Activated CD4-positive, alpha-beta T cell treated with anti-CD3 and anti-CD28 coated beads for 36 hours (primary cell): Measurements from ENCODE around the gene RAD51B. TPM values are rescaled to one million over a fixed set of nuclear protein-coding genes. Genes with fewer than 3 reads are reported as not detected.

Experiments used
- ATAC-seq: fragments of 200-7000 bp; cut with Tn5 transposase; one replicate; pipeline ENCODE4 v1.10.0; 2021; ENCODE audit warnings: mild to moderate bottlenecking, moderate library complexity
- CTCF ChIA-PET: fragments of 350-600 bp; sonication (Branson Sonifier 250); formaldehyde crosslinking; loops from one replicate; lab custom pipeline; 2021; ENCODE audit warnings: antibody characterized with exemption; lab: Charles Lee
- POLR2A ChIA-PET: fragments of 350-600 bp; sonication (Branson Sonifier 250); formaldehyde crosslinking; loops from one replicate; lab custom pipeline; 2021; ENCODE audit warnings: antibody characterized with exemption, inconsistent platforms; lab: Charles Lee
- DNase-seq: peaks from one replicate; pipeline ENCODE4 v3.0.0-alpha.2; 2020
- H3K27ac Mint-ChIP-seq: one replicate; pipeline ENCODE4 v1.8.0; 2021; ENCODE audit warnings: mixed read lengths
- H3K27me3 Mint-ChIP-seq: one replicate; pipeline ENCODE4 v1.8.0; 2021; ENCODE audit warnings: mixed read lengths
- H3K36me3 Mint-ChIP-seq: one replicate; pipeline ENCODE4 v1.8.0; 2021; ENCODE audit warnings: low read depth, mixed read lengths
- H3K4me1 Mint-ChIP-seq: one replicate; pipeline ENCODE4 v1.8.0; 2021; ENCODE audit warnings: mixed read lengths
- H3K4me3 Mint-ChIP-seq: one replicate; pipeline ENCODE4 v1.8.0; 2021; ENCODE audit warnings: mild to moderate bottlenecking, moderate library complexity, mixed read lengths
- H3K9me3 Mint-ChIP-seq: one replicate; pipeline ENCODE4 v1.8.0; 2021; ENCODE audit warnings: low read depth, mixed read lengths
- intact Hi-C, 2 experiments: fragments of 100-400 bp; cut with DNase I in 1 of 2; cut with micrococcal nuclease in 1 of 2; formaldehyde crosslinking; loops; one replicate each; pipeline versions ENCODE4 v1.14.2 to v1.15.1; 2022 to 2024; cut with DNase I, micrococcal nuclease
- total RNA-seq, 2 experiments: library from RNA; stranded (reverse); gene quantifications; one replicate each; pipeline ENCODE4 v1.2.3, GENCODE V29; 2021

Gene RAD51B
- total RNA-seq, 2 experiments from 2014 or later = 26.4 to 39.9 TPM

DNA sequence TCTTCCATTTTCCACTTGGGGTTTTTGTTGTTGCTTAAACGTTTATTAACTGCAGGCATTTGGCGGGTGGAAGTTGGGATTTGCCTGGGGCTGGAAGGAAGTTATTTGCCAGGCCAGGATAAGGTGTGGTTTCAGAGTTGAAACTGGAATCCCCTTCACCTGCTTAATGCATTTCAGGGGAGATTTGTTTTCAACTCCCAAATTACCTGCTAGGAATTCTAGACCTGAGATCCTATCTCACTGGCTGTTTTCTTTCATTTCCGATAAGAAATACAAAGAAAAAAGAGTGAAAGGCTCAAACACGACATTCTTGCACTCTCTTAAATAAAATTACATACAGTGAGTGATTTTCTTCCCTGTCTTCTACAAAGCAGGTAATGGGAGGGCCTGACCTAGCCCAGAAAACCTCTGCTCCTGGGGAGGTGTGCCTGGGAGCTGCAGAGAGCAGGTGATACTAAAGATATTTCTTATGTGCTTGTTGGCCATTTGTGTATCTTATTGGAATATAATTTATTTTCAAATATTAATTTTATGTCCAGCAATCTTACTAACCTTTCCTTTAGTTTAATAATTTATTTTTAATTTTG, 695.1 kb downstream of the RAD51B start:
- intact Hi-C loops = no loop called here
- Mint-ChIP-seq H3K9me3 (no peaks in the 10 kb centered on the region), H3K27me3 (no peaks in the 10 kb centered on the region), H3K36me3 (no peaks in the 10 kb centered on the region), H3K27ac (no peak overlapping the region), H3K4me3 (no peak overlapping the region), H3K4me1 (peaks cover 26% of the 10 kb centered on the region)
- POLR2A ChIA-PET = interaction anchor here (0.6 kb wide), 1 partner anchor 355 kb away, joined by 6 read pairs; no protein-coding TSS in a partner anchor
- ATAC-seq = no peak
- CTCF ChIA-PET = no interaction called here
- DNase-seq = no peak

DNA sequence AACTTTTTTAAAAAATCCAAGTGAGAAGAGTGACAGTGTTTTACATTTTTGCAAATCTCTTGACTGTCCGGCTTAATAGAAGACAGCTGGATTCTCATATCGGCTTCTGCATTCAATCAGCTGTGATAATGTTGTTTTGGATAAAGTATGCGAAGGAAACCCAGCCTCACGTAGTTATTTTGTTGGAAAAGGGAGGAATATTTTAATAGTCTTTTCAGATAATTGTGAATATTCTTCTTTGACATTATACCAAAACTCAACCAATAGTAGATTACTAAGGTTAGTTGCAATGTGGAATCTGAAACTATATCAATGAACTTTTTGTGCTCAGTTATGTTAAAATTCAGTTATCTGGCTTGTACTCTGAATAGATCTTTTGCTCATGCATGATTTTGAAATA, 696.8 kb downstream of the RAD51B start:
- ATAC-seq (no peak), DNase-seq (no peak)
- Mint-ChIP-seq H3K4me1 (peaks cover 29% of the 10 kb centered on the region), H3K27ac (no peak overlapping the region), H3K27me3 (no peaks in the 10 kb centered on the region), H3K4me3 (no peak overlapping the region), H3K9me3 (no peaks in the 10 kb centered on the region), H3K36me3 (no peaks in the 10 kb centered on the region)
- CTCF ChIA-PET = no interaction called here
- POLR2A ChIA-PET = no interaction called here
- intact Hi-C loops = no loop called here

- Mint-ChIP-seq H3K27ac (no peak overlapping the region), H3K4me1 (peaks cover 21% of the 10 kb centered on the region), H3K9me3 (no peaks in the 10 kb centered on the region), H3K4me3 (no peak overlapping the region), H3K27me3 (no peaks in the 10 kb centered on the region), H3K36me3 (no peaks in the 10 kb centered on the region)
- POLR2A ChIA-PET = no interaction called here
- ATAC-seq (no peak), DNase-seq (no peak)
- intact Hi-C loops = no loop called here
- CTCF ChIA-PET = interaction anchor here (0.7 to 1.0 kb wide), 4 partner anchors 10 to 244 kb away, joined by 3 to 5 read pairs (median 4); no protein-coding TSS in a partner anchor
These were observed 698.6 kb downstream of the RAD51B start for GRCh38 chr14:68518166-68518565.

DNA sequence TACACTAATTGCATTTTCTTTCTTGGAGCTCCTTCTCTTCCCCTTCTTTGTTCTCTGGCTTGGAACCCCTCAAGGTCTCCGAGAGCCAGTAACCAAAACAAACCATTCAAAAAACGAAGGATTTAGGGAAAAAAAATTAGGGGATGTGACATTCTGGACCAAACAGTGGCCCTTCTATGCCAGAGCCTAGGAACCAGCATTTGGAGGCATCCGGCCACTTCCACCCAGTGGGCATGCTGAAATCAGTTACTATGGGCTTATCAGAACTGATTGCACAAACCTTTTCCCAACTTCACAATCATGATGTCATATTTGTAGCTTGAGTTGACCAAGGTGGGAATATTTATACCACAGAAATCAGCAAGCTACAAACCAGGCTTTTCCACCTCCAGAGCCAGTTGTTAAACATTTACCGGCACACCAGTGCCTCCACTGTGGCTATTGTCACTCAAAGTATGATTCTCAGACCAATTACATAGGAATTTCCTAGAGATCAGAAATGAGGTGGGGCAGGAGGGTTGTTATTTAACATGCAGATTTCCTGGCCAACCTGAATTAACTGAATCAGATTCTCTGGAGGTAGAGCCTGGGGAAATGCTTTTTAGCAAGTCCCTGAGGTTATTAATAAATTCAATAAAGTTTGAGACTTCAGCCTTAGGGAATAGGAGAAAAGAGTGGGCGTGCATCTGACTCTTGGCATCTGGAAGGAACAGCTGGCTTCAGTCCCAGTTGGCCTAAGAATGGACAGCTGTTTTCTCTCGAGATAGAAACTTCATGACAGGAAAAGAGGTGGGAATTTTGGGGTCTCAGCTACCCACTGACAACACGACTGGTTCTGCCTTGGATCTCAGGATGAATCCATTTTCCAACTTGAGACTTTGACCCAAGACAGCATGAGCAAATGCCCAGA, 699.4 kb downstream of the RAD51B start:
- Mint-ChIP-seq H3K36me3 (no peaks in the 10 kb centered on the region), H3K27me3 (no peaks in the 10 kb centered on the region), H3K9me3 (no peaks in the 10 kb centered on the region), H3K4me3 (no peak overlapping the region), H3K27ac (no peak overlapping the region), H3K4me1 (peaks cover 15% of the 10 kb centered on the region)
- ATAC-seq = no peak
- POLR2A ChIA-PET = no interaction called here
- CTCF ChIA-PET = interaction anchor here (0.7 to 1.0 kb wide), 4 partner anchors 35 to 574 kb away, joined by 3 to 4 read pairs (median 3); no protein-coding TSS in a partner anchor
- intact Hi-C loops = no loop called here
- DNase-seq = no peak

DNA sequence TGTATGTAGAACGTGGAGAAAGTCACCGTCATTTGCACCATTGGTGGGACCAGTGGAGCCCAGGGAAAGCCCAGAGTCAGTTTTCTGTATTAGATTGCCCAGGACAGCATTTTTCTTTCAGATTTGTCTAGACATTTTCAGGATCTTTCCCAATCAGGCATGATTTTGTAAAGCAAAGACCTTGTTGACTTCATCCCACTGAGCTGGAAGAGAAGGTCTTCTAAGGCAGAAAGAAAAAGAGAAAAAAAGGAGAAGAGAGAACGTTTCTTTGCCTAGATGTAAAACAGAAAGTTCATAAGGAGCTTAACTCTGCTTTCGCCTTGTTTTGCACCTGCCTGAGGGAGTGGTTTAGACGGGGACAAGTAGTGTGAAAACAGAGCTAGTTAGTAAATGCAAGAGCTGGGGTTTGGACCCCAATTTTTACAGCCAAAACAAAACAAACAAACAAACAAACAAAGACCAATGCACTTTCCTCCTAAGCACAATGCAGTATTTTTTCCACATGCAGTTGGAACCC, 700.1 kb downstream of the RAD51B start:
- Mint-ChIP-seq H3K4me3 (no peak overlapping the region), H3K27ac (no peak overlapping the region), H3K4me1 (peaks cover 14% of the 10 kb centered on the region), H3K27me3 (no peaks in the 10 kb centered on the region), H3K36me3 (no peaks in the 10 kb centered on the region), H3K9me3 (no peaks in the 10 kb centered on the region)
- intact Hi-C loops = no loop called here
- CTCF ChIA-PET = interaction anchor here (0.5 to 0.9 kb wide), 3 partner anchors 36 to 575 kb away, joined by 3 read pairs; no protein-coding TSS in a partner anchor
- ATAC-seq (no peak), DNase-seq (no peak)
- POLR2A ChIA-PET = no interaction called here

GRCh38 chr14:68520637-68521556, 701.3 kb downstream of the RAD51B start:
- peak; percentile 12 for ATAC-seq
- DNase-seq = no peak
- no peaks in the 10 kb centered on the region for H3K9me3 Mint-ChIP-seq
- intact Hi-C loops = no loop called here
- no peaks in the 10 kb centered on the region for H3K36me3 Mint-ChIP-seq
- CTCF ChIA-PET = interaction anchor here (0.8 kb wide), 1 partner anchor 10 kb away, joined by 3 read pairs; no protein-coding TSS in a partner anchor
- no peak overlapping the region for H3K27ac Mint-ChIP-seq
- POLR2A ChIA-PET = interaction anchor here (0.6 kb wide), 1 partner anchor 273 kb away, joined by 3 read pairs; no protein-coding TSS in a partner anchor
- peaks cover 14% of the 10 kb centered on the region for H3K4me1 Mint-ChIP-seq
- no peak overlapping the region for H3K4me3 Mint-ChIP-seq
- H3K27me3 Mint-ChIP-seq = no peaks in the 10 kb centered on the region

GRCh38 chr14:68521557-68521901, 702.0 kb downstream of the RAD51B start:
- Mint-ChIP-seq H3K9me3 (no peaks in the 10 kb centered on the region), H3K27me3 (no peaks in the 10 kb centered on the region), H3K27ac (no peak overlapping the region), H3K4me3 (no peak overlapping the region), H3K4me1 (peaks cover 14% of the 10 kb centered on the region), H3K36me3 (no peaks in the 10 kb centered on the region)
- intact Hi-C loops = no loop called here
- CTCF ChIA-PET = no interaction called here
- POLR2A ChIA-PET = interaction anchor here (0.6 kb wide), 1 partner anchor 274 kb away, joined by 3 read pairs; no protein-coding TSS in a partner anchor
- DNase-seq = no peak
- ATAC-seq = no peak

GRCh38 chr14:68521961-68522509, 702.5 kb downstream of the RAD51B start:
- no peak overlapping the region for H3K27ac Mint-ChIP-seq
- H3K27me3 Mint-ChIP-seq = no peaks in the 10 kb centered on the region
- H3K4me1 Mint-ChIP-seq = peaks cover 14% of the 10 kb centered on the region
- no peak for ATAC-seq
- no peaks in the 10 kb centered on the region for H3K9me3 Mint-ChIP-seq
- DNase-seq = no peak
- intact Hi-C loops = no loop called here
- ChIA-PET POLR2A (no interaction called here), CTCF (no interaction called here)
- no peak overlapping the region for H3K4me3 Mint-ChIP-seq
- H3K36me3 Mint-ChIP-seq = no peaks in the 10 kb centered on the region

GRCh38 chr14:68522510-68523325, 703.1 kb downstream of the RAD51B start:
- Mint-ChIP-seq H3K4me3 (no peak overlapping the region), H3K27ac (no peak overlapping the region)
- CTCF ChIA-PET = no interaction called here

DNA sequence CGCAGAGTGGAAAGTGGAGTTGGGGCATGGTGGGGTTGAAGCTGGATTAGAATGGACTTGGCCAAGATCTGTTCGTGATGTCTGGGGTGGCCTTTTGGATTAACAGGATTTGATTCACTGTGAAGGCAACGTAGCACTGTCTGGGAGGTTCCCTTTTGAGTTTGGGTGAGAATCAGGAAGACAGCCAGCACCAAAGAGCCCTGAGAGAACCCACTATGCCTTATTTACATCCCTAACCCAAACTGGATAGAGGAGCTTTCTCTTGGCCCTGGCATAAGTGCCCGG, 703.7 kb downstream of the RAD51B start:
- no peak for DNase-seq
- H3K27me3 Mint-ChIP-seq = no peaks in the 10 kb centered on the region
- no peaks in the 10 kb centered on the region for H3K36me3 Mint-ChIP-seq
- ATAC-seq = no peak
- ChIA-PET CTCF (interaction anchor here (1.0 kb wide), 1 partner anchor 259 kb away, joined by 3 read pairs; no protein-coding TSS in a partner anchor), POLR2A (interaction anchor here (1.0 kb wide), 1 partner anchor 16 kb away, joined by 4 read pairs; no protein-coding TSS in a partner anchor)
- intact Hi-C loops = no loop called here
- H3K4me3 Mint-ChIP-seq = no peak overlapping the region
- H3K4me1 Mint-ChIP-seq = peaks cover 9% of the 10 kb centered on the region
- H3K27ac Mint-ChIP-seq = no peak overlapping the region
- H3K9me3 Mint-ChIP-seq = no peaks in the 10 kb centered on the region

More at GRCh38 chr14:68522510-68523325, 703.1 kb downstream of the RAD51B start:
- POLR2A ChIA-PET = interaction anchor here (1.0 kb wide), 1 partner anchor 16 kb away, joined by 4 read pairs; no protein-coding TSS in a partner anchor
- intact Hi-C loops = no loop called here
- no peaks in the 10 kb centered on the region for H3K36me3 Mint-ChIP-seq
- no peak for DNase-seq
- H3K4me1 Mint-ChIP-seq = peaks cover 12% of the 10 kb centered on the region
- H3K9me3 Mint-ChIP-seq = no peaks in the 10 kb centered on the region
- H3K27me3 Mint-ChIP-seq = no peaks in the 10 kb centered on the region
- no peak for ATAC-seq
